Effector memory CD8-positive, alpha-beta T cell (primary cell): ENCODE results near the gene DNASE2B.

Experiments
- ATAC-seq: fragments of 150-1000 bp; cut with Tn5 transposase; replicated peaks from 2 replicates; pipeline ENCODE4 v1.10.0; 2021; ENCODE audit warnings: mild to moderate bottlenecking, moderate library complexity
- DNase-seq, 3 experiments: peaks; one replicate each; pipeline ENCODE4 v3.0.0; 2021
- H3K27ac Mint-ChIP-seq, 2 donors: one replicate each; pipeline ENCODE4 v1.8.0; 2022; ENCODE audit warnings: mild to moderate bottlenecking in 2 of 2, mixed read lengths in 2 of 2, moderate library complexity in 2 of 2
- H3K27me3 Mint-ChIP-seq, 2 donors: one replicate each; pipeline ENCODE4 v1.8.0; 2022; ENCODE audit warnings: mixed read lengths in 2 of 2
- H3K36me3 Mint-ChIP-seq: one replicate; pipeline ENCODE4 v1.8.0; 2022; ENCODE audit warnings: mild to moderate bottlenecking, moderate library complexity, mixed read lengths; ENCODE audit not compliant: insufficient read depth
- H3K4me1 Mint-ChIP-seq, 2 donors: one replicate each; pipeline ENCODE4 v1.8.0; 2022; ENCODE audit warnings: low read depth in 2 of 2, mixed read lengths in 2 of 2
- H3K4me3 Mint-ChIP-seq, 2 donors: one replicate each; pipeline ENCODE4 v1.8.0; 2022; ENCODE audit warnings: mild to moderate bottlenecking in 2 of 2, mixed read lengths in 2 of 2, moderate library complexity in 2 of 2
- H3K9me3 Mint-ChIP-seq, 2 donors: one replicate each; pipeline ENCODE4 v1.8.0; 2022; ENCODE audit warnings: mixed read lengths in 2 of 2

DNASE2B gene

DNA sequence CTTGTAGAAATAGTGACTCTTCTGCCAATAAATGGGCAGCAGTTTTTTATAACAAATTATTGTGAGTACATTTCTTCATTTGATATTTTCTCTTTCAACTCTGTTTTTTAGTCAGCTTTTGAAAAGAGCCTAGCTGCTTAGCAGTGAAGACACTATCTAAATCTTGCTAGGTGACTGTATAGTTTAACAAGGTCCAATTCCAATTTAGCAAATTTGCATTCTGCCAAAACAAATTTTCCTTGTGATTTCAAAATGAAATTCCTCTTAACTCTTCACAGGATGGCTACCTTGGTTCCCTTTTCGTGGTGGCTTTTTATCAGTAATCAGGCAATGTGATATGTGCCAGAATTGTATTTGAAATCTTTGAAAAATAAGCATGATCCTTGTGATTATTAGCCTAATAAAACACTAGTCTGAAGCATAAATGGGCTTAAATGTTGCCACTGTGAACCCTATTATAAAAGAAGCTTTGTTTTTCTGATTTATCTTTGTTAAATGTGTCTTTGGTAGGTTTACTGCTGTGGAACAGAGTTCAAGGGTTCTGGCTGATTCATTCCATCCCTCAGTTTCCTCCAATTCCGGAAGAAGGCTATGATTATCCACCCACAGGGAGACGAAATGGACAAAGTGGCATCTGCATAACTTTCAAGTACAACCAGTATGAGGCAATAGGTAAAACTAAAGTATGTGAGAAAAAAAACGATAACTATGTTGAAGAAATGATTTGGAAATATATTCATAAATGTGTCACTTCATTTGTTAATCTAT lies 12.2 kb downstream of the DNASE2B start:
- Mint-ChIP-seq H3K36me3 (no peaks in the 10 kb centered on the region), H3K27ac (no peak overlapping the region), H3K4me1 (no peaks in the 10 kb centered on the region), H3K27me3 (peaks cover 0 to 7% of the 10 kb centered on the region in 2 donors), H3K4me3 (no peak overlapping the region), H3K9me3 (no peaks in the 10 kb centered on the region)
- ATAC-seq (no peak), DNase-seq (no peak)

DNA sequence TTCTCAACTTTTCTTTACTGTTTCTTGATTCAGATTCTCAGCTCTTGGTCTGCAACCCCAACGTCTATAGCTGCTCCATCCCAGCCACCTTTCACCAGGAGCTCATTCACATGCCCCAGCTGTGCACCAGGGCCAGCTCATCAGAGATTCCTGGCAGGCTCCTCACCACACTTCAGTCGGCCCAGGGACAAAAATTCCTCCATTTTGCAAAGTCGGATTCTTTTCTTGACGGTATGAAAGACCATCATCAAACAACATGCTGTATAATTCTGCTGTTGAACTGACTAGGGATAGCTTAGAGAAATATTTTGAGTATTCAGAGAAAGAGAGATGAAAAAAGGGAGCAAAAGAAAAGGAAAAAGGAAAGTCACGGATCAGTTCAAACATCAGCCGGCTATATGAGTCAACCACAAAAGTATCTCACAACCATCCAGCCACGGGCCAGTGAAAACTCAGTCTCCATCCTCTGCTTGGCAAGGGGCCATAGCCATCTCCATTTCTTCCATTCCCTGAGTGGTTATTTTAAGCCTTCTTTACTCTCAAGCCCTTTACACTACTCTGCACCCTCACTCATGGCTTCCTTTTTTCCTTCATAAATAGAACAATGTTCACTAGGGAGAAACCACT lies 14.1 kb downstream of the DNASE2B start:
- H3K4me3 Mint-ChIP-seq = no peak overlapping the region
- H3K27ac Mint-ChIP-seq = no peak overlapping the region
- no peaks in the 10 kb centered on the region for H3K4me1 Mint-ChIP-seq
- DNase-seq (no peak), ATAC-seq (no peak)
- no peaks in the 10 kb centered on the region for H3K9me3 Mint-ChIP-seq
- no peaks in the 10 kb centered on the region for H3K36me3 Mint-ChIP-seq
- H3K27me3 Mint-ChIP-seq = no peaks in the 10 kb centered on the region

DNA sequence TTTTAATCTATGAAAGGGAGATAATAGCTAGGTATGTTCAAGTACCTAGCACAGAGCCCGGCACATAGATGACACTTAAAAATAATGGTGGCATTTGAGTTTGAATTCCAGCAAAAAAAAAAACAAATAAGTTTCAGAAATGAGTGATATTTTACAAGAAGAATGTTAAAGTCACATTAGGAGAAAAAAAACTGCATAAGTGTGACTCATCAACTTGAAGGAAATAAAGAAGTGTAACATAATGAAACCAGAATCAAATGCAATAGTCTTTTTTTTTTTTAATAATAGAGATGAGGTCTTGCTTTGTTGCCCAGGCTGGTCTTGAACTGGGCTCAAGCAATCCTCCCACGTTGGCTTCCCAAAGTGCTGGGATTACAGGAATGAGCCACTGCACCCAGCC lies 17.1 kb downstream of the DNASE2B start:
- ATAC-seq (no peak), DNase-seq (no peak)
- no peaks in the 10 kb centered on the region for H3K27me3 Mint-ChIP-seq
- no peaks in the 10 kb centered on the region for H3K36me3 Mint-ChIP-seq
- H3K9me3 Mint-ChIP-seq = no peaks in the 10 kb centered on the region
- no peak overlapping the region for H3K27ac Mint-ChIP-seq
- no peak overlapping the region for H3K4me3 Mint-ChIP-seq
- H3K4me1 Mint-ChIP-seq = no peaks in the 10 kb centered on the region

DNA sequence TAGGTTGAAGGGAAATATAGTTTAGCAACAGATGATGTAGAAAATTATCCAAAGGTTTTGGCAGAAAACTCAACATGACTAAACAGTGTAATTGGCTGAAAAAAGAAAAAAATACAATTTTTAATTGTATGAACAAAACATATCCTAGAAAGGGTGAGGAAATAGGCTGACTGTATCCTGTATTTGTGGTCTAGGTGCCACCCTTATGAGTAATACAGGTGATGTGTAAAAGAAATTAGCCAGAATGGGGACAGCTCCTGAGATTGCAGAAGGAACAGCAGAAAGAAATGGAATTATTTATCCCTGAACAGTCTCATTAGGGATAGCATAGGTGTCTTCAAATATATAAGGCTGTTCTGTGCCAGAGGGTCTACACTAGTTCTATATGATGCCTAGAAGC lies 24.6 kb downstream of the DNASE2B start:
- Mint-ChIP-seq H3K4me3 (no peak overlapping the region), H3K4me1 (no peaks in the 10 kb centered on the region), H3K9me3 (no peaks in the 10 kb centered on the region), H3K27ac (no peak overlapping the region), H3K27me3 (peaks cover 6 to 11% of the 10 kb centered on the region in 2 donors), H3K36me3 (no peaks in the 10 kb centered on the region)
- ATAC-seq (no peak), DNase-seq (no peak)

DNA sequence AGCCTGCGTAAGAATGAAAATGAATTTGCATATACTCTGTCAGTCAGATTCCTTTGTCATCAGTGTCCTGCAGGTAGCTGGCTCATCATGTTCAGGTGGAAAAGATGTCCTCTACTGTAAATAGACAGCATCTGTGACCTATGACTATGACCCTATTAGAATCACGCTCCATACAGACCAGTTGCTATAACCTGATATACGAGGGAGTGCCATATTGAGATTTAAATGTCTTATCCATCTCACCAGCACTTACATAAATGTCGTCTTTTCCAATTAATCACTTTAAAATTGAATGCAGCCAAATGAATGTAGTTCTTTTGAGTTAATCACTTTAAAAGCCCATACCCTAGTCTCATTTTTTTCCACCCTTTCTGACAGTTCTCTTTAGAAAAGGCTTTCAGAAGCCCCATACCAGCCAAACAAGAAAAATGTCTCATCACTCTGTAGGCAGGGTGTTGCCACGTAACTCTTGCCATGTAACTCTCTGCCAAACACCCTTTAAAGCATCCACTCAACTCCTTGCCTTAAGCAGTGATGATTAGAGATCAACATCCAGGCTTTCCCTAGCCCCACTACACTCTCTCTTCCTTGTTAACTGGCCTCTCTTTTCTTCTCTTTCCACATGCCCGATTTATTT lies 26.3 kb downstream of the DNASE2B start:
- ATAC-seq (no peak), DNase-seq (no peak)
- Mint-ChIP-seq H3K9me3 (no peaks in the 10 kb centered on the region), H3K36me3 (no peaks in the 10 kb centered on the region), H3K4me3 (no peak overlapping the region), H3K4me1 (no peaks in the 10 kb centered on the region), H3K27me3 (peaks cover 6 to 11% of the 10 kb centered on the region in 2 donors), H3K27ac (no peak overlapping the region)

DNA sequence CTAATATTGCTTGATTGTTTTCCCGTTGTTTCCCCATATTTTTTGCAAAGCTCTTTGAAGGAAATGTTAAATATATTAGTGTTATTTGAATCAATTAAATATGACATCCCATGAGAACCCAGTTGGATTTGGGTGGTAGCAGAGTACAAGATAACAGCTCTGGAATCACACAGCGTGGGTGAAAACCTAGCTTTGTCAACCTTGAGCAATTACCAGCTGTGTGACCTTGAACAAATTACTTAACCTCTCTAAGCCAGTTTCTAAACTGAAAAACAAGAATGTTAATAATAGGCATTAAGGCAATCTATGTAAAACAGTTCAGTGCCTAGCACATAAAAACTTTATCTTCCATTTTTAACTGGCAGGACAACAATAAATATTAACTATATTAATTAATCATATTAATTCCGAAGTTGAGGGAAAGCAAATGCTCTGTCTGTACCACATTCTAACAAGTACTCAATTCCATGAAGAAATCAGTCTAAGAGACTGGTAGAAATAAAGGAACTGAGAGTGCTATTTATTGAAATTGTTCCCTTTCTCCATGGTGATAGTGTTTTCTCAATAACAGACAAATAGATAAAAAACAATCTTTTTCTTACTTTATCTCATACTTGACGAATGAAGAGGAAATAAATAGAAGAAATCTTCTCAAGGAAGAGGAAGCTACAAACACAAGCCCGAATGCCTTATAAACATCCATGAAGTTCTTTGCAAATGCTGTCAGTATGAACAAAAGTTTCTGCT lies 27.0 kb downstream of the DNASE2B start:
- Mint-ChIP-seq H3K27me3 (peaks cover 6 to 11% of the 10 kb centered on the region in 2 donors), H3K36me3 (no peaks in the 10 kb centered on the region), H3K4me1 (no peaks in the 10 kb centered on the region), H3K27ac (no peak overlapping the region), H3K4me3 (no peak overlapping the region), H3K9me3 (no peaks in the 10 kb centered on the region)
- DNase-seq (no peak), ATAC-seq (no peak)

DNA sequence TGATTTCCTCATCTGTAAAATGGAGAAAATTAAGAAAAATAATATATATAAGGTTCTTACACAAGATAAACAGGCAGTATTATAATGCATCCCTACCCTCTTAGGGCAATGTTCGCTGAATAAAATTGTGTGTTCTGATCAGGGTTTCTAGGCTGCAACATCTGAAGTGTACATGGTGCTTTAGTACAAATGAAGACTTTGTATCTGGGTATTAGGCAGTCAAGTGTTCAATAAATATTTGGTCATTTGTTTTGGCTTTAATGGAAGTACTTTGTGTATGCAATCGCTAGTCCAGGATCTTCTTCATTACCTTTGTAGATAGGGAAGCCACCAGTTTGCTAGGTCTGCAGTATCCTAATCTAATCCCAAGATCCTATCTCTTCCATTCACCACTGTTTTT lies 28.1 kb downstream of the DNASE2B start:
- Mint-ChIP-seq H3K27me3 (peaks cover 6 to 11% of the 10 kb centered on the region in 2 donors), H3K27ac (no peak overlapping the region), H3K36me3 (no peaks in the 10 kb centered on the region), H3K9me3 (no peaks in the 10 kb centered on the region), H3K4me3 (no peak overlapping the region), H3K4me1 (no peaks in the 10 kb centered on the region)
- ATAC-seq (no peak), DNase-seq (no peak)

DNA sequence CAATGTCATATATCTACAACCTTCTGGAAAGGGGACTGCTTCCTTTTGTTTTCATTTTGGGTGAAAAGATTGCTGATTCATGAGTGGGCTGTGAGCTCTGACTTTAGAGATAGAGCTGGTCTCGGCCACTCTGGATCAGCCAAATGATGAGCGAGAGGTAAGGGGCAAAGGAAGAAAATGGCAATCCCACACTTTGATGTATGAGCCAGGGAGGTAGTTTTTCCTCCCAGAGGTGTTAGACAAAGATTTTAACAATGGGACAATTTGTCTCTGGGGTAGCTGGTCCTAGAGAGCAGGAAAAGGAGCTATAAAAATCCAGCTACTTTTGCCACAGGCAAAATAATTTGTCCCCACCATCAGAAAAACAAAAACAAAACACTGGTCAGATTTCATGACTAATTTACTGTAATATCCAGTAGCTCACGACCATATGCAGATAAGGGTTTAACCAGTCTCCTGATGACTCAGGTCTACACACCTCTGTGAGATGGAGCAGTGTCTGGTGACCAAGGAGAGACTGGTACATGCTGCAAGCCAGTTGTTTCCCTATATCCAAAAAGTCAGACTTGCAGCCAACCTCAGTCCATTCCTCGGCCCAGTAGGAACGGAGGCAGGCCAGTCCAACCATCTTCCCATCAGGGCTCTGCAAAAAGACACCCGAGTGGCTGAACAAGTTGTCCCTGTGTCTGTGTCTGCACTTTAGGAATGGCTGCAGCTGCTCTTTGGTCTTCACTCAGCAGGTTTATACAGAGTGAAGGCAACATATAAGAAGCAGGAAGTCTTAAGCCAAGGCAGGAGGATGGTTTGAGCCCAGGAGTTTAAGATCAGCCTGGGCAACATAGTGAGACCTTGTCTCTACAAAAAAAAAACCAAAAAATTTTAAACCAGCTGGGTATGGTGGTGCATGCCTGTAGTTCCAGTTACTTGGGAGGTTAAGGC lies 29.2 kb downstream of the DNASE2B start:
- H3K36me3 Mint-ChIP-seq = no peaks in the 10 kb centered on the region
- H3K27ac Mint-ChIP-seq = no peak overlapping the region
- no peak for DNase-seq
- H3K4me1 Mint-ChIP-seq = no peaks in the 10 kb centered on the region
- ATAC-seq = no peak
- H3K4me3 Mint-ChIP-seq = no peak overlapping the region
- no peaks in the 10 kb centered on the region for H3K9me3 Mint-ChIP-seq
- H3K27me3 Mint-ChIP-seq = peaks cover 5 to 6% of the 10 kb centered on the region in 2 donors

DNA sequence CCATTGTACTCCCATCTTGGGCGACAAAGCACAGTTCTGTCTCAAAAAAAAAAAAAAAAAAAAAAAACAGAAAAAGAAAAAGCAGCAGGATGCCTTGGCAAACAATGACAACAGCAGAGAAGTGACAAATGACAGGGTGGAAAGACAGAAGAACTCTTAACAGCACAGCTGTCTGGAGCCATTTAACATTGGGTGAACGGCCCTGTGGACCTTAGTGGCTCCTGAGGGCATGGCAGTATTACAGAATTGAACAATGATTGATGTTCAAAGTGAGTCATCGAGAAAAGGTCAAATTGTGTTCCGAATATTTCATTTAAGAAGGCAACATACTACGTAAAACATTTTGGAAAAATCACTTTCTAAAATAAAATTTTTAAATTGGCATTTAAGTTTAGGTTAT lies 30.0 kb downstream of the DNASE2B start:
- no peak overlapping the region for H3K4me3 Mint-ChIP-seq
- H3K27me3 Mint-ChIP-seq = peaks cover 5 to 6% of the 10 kb centered on the region in 2 donors
- H3K9me3 Mint-ChIP-seq = no peaks in the 10 kb centered on the region
- no peaks in the 10 kb centered on the region for H3K4me1 Mint-ChIP-seq
- H3K36me3 Mint-ChIP-seq = no peaks in the 10 kb centered on the region
- DNase-seq (no peak), ATAC-seq (no peak)
- H3K27ac Mint-ChIP-seq = no peak overlapping the region

DNA sequence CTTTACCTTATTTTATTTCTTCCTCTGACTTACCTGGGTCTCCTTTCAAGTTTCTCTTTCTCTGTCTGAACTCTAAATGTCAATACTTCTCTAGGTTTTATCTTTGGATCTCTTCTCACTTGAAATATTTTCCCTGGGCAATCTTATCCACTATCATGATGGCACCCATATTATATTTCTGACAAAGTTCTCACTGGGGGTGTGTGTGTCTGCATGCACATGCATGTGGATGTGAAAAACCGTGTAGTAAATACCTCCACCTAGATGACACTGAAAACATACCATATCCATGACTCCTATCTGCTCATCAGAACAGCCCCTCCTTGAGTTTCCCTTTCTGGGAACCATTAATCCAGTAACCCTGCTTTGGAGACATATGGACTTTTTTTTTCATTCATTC lies 30.9 kb downstream of the DNASE2B start:
- no peak for ATAC-seq
- Mint-ChIP-seq H3K9me3 (no peaks in the 10 kb centered on the region), H3K36me3 (peaks cover 6% of the 10 kb centered on the region), H3K4me1 (no peaks in the 10 kb centered on the region), H3K27me3 (peaks cover 0 to 2% of the 10 kb centered on the region in 2 donors), H3K4me3 (no peak overlapping the region), H3K27ac (no peak overlapping the region)
- no peak for DNase-seq

DNA sequence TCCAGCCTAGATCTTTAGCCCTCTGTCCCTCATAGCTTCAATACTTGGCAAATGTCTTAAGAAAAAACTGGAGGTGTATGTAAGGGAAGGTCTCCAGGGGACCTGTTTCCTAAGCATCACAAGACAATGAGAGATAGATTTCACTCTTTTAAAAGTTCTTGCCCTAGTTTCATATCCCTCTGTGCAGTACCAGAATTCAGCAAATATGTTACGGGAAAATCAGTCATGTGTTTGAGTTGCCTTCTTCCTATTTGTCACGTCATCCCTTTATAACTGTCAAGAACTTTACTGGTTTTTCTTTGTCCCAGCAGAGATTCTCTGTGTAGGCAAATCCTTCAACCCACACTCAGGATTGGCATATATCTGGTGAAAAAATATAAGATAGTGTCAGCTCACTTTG lies 32.3 kb downstream of the DNASE2B start:
- no peaks in the 10 kb centered on the region for H3K27me3 Mint-ChIP-seq
- H3K27ac Mint-ChIP-seq = no peak overlapping the region
- ATAC-seq (no peak), DNase-seq (no peak)
- H3K4me3 Mint-ChIP-seq = no peak overlapping the region
- H3K9me3 Mint-ChIP-seq = no peaks in the 10 kb centered on the region
- peaks cover 6% of the 10 kb centered on the region for H3K36me3 Mint-ChIP-seq
- no peaks in the 10 kb centered on the region for H3K4me1 Mint-ChIP-seq

DNA sequence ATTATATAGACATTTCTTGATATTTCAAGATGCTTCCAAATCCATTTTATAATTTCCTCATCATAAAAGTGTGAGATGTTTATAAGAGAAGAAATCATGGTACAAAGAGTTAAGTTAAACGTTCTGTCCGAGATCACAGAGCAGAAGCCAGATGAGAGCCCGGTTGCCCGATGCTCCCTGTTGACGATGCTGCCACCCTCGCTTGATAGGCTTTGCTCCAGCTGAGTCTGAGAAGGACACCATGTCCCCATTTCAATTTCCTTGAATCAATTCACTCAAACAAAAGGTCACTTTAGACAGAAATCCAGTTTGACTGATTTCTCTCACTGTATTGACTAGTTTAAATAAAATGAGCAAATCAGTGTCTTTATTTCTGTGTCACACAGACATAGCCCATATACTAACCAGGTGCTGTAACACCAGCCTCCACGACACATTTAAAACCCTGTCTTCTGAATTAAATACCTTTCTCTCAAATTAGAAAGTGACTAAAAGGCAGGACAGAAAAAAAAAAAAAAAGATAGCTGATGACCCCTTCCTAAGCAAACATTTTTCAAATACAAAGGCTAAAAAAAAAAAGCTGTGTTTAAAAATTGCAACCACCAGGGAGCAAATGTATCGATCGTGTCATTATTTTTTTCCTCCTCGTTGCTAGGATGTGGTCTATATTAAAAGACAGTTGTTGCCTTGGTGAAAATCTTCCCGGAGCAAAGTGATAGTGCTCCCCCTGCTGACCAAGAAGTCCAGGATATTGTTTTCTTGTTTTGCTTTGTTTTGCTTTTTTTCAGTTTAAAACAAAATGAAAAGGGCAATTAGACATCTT lies 35.2 kb downstream of the DNASE2B start:
- ATAC-seq (peak; percentile 90), DNase-seq (peak; percentile 51 to 57 (median 56))
- H3K36me3 Mint-ChIP-seq = peaks cover 6% of the 10 kb centered on the region
- H3K27me3 Mint-ChIP-seq = no peaks in the 10 kb centered on the region
- peak overlapping the region in 1 of 2 donors; percentile 84 for H3K27ac Mint-ChIP-seq
- H3K4me1 Mint-ChIP-seq = no peaks in the 10 kb centered on the region
- peak overlapping the region in 1 of 2 donors; percentile 61 for H3K4me3 Mint-ChIP-seq
- no peaks in the 10 kb centered on the region for H3K9me3 Mint-ChIP-seq
